AG09309 (cell line): ENCODE measurements around the gene ABHD3.

Source experiments
- DNase-seq: peaks from one replicate; pipeline ENCODE4 v3.0.0-alpha.2; 2010; ENCODE audit warnings: low read depth
- H3K4me3 ChIP-seq: 2 replicates; pipeline ENCODE4 v1.5.1; 2011; ENCODE audit warnings: mild to moderate bottlenecking, low read depth, low read length, moderate library complexity; ENCODE audit not compliant: control insufficient read depth
- TF ChIP-seq, protein P1 (sequence below): IDR thresholded peaks from 2 replicates; pipeline ENCODE4 v1.5.1; 2011; ENCODE audit warnings: mild to moderate bottlenecking, low read depth, low read length, inconsistent platforms; ENCODE audit not compliant: insufficient read depth, control insufficient read depth; ENCODE audit errors: missing control alignments

The ABHD3 gene

DNA sequence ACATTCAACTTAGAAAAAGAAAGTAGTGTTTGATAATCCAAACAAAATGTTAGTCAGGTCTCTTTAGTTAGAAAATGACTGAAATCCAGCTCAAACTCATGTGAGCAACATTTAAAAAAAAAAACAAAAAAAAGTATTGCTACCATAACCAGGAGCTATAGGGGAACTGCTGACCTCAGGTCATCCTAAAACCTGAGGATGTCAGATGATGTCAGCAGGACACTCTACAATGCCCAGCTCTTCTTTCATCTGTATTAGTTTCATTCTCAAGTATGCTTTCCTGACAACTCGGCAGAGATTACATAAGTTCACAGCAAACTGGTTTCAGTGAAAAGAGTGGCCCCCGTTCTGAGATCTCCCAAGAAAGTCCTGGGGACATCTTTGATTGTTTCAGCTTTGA is 99.9 kb downstream of the ABHD3 start:
- DNase-seq: no peak
- H3K4me3 ChIP-seq: no peak overlapping the region
- TF ChIP-seq, protein P1, sequence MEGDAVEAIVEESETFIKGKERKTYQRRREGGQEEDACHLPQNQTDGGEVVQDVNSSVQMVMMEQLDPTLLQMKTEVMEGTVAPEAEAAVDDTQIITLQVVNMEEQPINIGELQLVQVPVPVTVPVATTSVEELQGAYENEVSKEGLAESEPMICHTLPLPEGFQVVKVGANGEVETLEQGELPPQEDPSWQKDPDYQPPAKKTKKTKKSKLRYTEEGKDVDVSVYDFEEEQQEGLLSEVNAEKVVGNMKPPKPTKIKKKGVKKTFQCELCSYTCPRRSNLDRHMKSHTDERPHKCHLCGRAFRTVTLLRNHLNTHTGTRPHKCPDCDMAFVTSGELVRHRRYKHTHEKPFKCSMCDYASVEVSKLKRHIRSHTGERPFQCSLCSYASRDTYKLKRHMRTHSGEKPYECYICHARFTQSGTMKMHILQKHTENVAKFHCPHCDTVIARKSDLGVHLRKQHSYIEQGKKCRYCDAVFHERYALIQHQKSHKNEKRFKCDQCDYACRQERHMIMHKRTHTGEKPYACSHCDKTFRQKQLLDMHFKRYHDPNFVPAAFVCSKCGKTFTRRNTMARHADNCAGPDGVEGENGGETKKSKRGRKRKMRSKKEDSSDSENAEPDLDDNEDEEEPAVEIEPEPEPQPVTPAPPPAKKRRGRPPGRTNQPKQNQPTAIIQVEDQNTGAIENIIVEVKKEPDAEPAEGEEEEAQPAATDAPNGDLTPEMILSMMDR: no peak

DNA sequence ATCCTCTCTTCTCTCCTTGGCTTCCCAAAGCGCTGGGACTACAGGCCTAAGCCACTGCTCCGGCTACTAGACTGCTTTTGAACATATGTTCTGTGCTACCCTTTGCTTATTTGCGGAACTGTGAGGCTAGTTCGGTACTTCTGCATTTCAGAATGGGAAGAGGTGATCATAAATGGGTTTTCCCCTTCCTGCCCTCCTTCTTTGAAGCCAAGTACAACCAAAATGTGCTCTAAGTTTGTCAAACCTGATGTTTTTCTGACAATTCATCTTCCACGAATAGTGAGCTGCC is 102.3 kb downstream of the ABHD3 start:
- no peak for DNase-seq
- TF ChIP-seq, protein P1: no peak
- no peak overlapping the region for H3K4me3 ChIP-seq
